Activated CD4-positive, CD25-positive, alpha-beta regulatory T cell treated with anti-CD3 and anti-CD28 coated beads, Interleukin-2, amount 50 U/mL, for 16 hours (primary cell): ENCODE measurements around the gene ZNF728.
"Not testable (repeated sequence)": the region's sequence is repeated elsewhere in the genome, so short reads cannot be mapped to it uniquely, and the experiment has no call there.

Source experiments
- DNase-seq: peaks from one replicate; pipeline ENCODE4 v3.0.0-alpha.2; 2020; ENCODE audit warnings: low read depth, low spot score

ZNF728 gene

GRCh38 chr19:23002690-23003422 lies at the start of gene ZNF728:
Gene ZNF728 (minus strand): TSS chr19:23003176. CDS start chr19:23003030, 146 bp downstream.
- DNase-seq = no peak

GRCh38 chr19:23052349-23052748 lies 49.4 kb upstream of the ZNF728 start:
- no peak for DNase-seq

- DNase-seq = no peak
These were observed 46.3 kb upstream of the ZNF728 start for GRCh38 chr19:23049256-23049655.

GRCh38 chr19:23046743-23047142 lies 43.8 kb upstream of the ZNF728 start:
- no peak for DNase-seq

GRCh38 chr19:23033721-23034120 lies 30.7 kb upstream of the ZNF728 start:
- no peak for DNase-seq

GRCh38 chr19:23015660-23016059 lies 12.7 kb upstream of the ZNF728 start:
- DNase-seq = no peak

GRCh38 chr19:22994957-22995356 lies 8.0 kb downstream of the ZNF728 start:
- not testable (repeated sequence) for DNase-seq

GRCh38 chr19:22976248-22976647 lies 26.7 kb downstream of the ZNF728 start:
- no peak for DNase-seq

- not testable (repeated sequence) for DNase-seq
These were observed 27.3 kb downstream of the ZNF728 start for GRCh38 chr19:22975546-22976136.

GRCh38 chr19:22945560-22945959 lies 57.4 kb downstream of the ZNF728 start:
- DNase-seq = no peak

- no peak for DNase-seq
These were observed 67.8 kb downstream of the ZNF728 start for GRCh38 chr19:22935151-22935550.

GRCh38 chr19:22927576-22927975 lies 75.4 kb downstream of the ZNF728 start:
- not testable (repeated sequence) for DNase-seq

- not testable (repeated sequence) for DNase-seq
These were observed 77.8 kb downstream of the ZNF728 start for GRCh38 chr19:22925181-22925580.
